ENCODE results near the gene POU2F2. TPM values are rescaled to one million over a fixed set of nuclear protein-coding genes. Genes with fewer than 3 reads are reported as not detected.

Gene POU2F2
- total and polyA plus RNA-seq, 9 of the 15 experiments (the other 6 are each of a cell fraction or from before 2014, with no cell fraction given), result 0.03 to 0.68 (median 0.14) TPM

- 31% methylated on average over 8 of the region's 15 CpGs for WGBS (ENCODE audit: insufficient coverage, low coverage, missing lambda C conversion rate)
- H2AFZ ChIP-seq (ENCODE audit: low read depth, low read length), result no peak overlapping the region
- BruUV-seq (replicated peaks), result no TSS peak
- POLR2A ChIA-PET, result interaction anchor here (0.6 to 1.1 kb wide), 3 partner anchors 15 to 312 kb away, joined by 3 to 5 read pairs (median 3); no protein-coding TSS in a partner anchor
- no peak overlapping the region for H3K4me2 ChIP-seq (ENCODE audit: insufficient read depth, low read length)
- H3K36me3 ChIP-seq (ENCODE audit: control insufficient read depth, insufficient read depth, low read length), result no peaks in the 10 kb centered on the region
- H4K20me1 ChIP-seq (replicated peaks; ENCODE audit: control insufficient read depth, insufficient read depth, low read length), result no peaks in the 10 kb centered on the region
- intact Hi-C loops (cut with micrococcal nuclease), result no loop called here
- H3K9me3 ChIP-seq (replicated peaks; ENCODE audit: control insufficient read depth, insufficient read depth, low read depth, low read length), result no peaks in the 10 kb centered on the region
- no peak overlapping the region for H3K9ac ChIP-seq (ENCODE audit: insufficient read depth in 1 of 2, low read depth in 2 of 2, low read length in 2 of 2)
- peaks cover 4 to 18% of the 10 kb centered on the region in 2 experiments; a peak in 4 of 5 replicates for H3K27me3 ChIP-seq (ENCODE audit: control insufficient read depth in 2 of 2, insufficient read depth in 2 of 2, low read length in 2 of 2)
- no peak for FAIRE-seq
- H3K79me2 ChIP-seq (ENCODE audit: control insufficient read depth, insufficient read depth, low read length), result no peaks in the 10 kb centered on the region
- CTCF ChIA-PET (ENCODE audit: low intra/inter-chr PET ratio), result interaction anchor here (0.6 kb wide), 1 partner anchor 511 kb away, joined by 3 read pairs; no protein-coding TSS in a partner anchor
- DNase-seq (ENCODE audit: extremely low read depth in 1 of 4, low spot score in 3 of 4), result no peak
- in situ Hi-C loops (cut with MboI), result no loop called here
- no peak overlapping the region for H3K4me3 ChIP-seq
- TF ChIP-seq XRCC5 (IDR thresholded peaks at IDR 0.05; ENCODE audit: low read depth, low read length), result no peak
- TF ChIP-seq KDM1A (IDR thresholded peaks at IDR 0.05), result peak; percentile 42 to 52; a peak in 3 of 4 replicates
- no peak for TF ChIP-seq LEF1 (IDR thresholded peaks at IDR 0.05)
- ATAC-seq, result no peak
- no peaks in the 10 kb centered on the region for H3K9me1 ChIP-seq (ENCODE audit: control insufficient read depth, insufficient read depth, low read length)
- H3K27ac ChIP-seq (ENCODE audit: extremely low read depth, low read depth, low read length), result no peak overlapping the region
- peaks cover 0 to 27% of the 10 kb centered on the region in 2 experiments; a peak in 4 of 5 replicates for H3K4me1 ChIP-seq (replicated peaks in 1 of 2; ENCODE audit: control insufficient read depth in 2 of 2, insufficient read depth in 2 of 2, low read length in 2 of 2)
Measured at GRCh38 chr19:42096255-42096837, 35.9 kb downstream of the POU2F2 start.

DNA sequence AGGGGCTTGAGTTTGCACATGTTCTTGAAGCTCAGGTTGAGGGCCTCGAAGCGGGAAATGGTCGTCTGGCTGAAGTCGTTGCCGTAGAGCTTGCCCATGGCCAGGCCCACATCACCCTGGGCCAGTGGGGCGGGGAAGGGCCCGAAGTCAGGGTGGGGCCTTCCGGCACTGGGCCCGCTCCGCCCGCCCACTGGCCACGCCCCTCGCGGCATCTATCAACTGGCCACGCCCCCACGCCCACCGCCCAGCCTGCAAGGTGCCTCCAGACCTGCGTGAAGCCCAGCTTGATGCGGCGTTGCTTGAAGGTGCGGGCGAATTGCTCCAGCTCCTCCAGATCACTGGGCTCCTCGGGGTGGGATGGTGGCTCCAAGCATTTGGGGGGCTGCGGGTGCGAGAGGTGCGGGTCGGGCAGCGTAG, 36.4 kb downstream of the POU2F2 start:
- no peak overlapping the region for H3K27ac ChIP-seq (ENCODE audit: extremely low read depth, low read depth, low read length)
- DNase-seq (ENCODE audit: extremely low read depth in 1 of 4, low spot score in 3 of 4) (peak; percentile 37 to 87 (median 72)), ATAC-seq (peak; percentile 87), FAIRE-seq (no peak)
- ChIA-PET POLR2A (interaction anchor here (0.6 to 1.0 kb wide), 2 partner anchors 27 to 313 kb away, joined by 3 to 5 read pairs; no protein-coding TSS in a partner anchor), CTCF (ENCODE audit: low intra/inter-chr PET ratio) (no interaction called here)
- peaks cover 2 to 18% of the 10 kb centered on the region in 2 experiments; a peak in 3 of 5 replicates for H3K27me3 ChIP-seq (ENCODE audit: control insufficient read depth in 2 of 2, insufficient read depth in 2 of 2, low read length in 2 of 2)
- H3K36me3 ChIP-seq (ENCODE audit: control insufficient read depth, insufficient read depth, low read length), result no peaks in the 10 kb centered on the region
- no TSS peak for BruUV-seq (replicated peaks)
- intact Hi-C loops (cut with micrococcal nuclease) (no loop called here), in situ Hi-C loops (cut with MboI) (no loop called here)
- WGBS (ENCODE audit: insufficient coverage, low coverage, missing lambda C conversion rate), result 29% methylated on average over 13 of the region's 28 CpGs
- no peak overlapping the region; a peak in 1 of 4 replicates for H3K9ac ChIP-seq (ENCODE audit: insufficient read depth in 1 of 2, low read depth in 2 of 2, low read length in 2 of 2)
- H3K79me2 ChIP-seq (ENCODE audit: control insufficient read depth, insufficient read depth, low read length), result no peaks in the 10 kb centered on the region
- H3K9me3 ChIP-seq (replicated peaks; ENCODE audit: control insufficient read depth, insufficient read depth, low read depth, low read length), result no peaks in the 10 kb centered on the region
- H4K20me1 ChIP-seq (replicated peaks; ENCODE audit: control insufficient read depth, insufficient read depth, low read length), result no peaks in the 10 kb centered on the region
- 0 out of 2 replicates have a peak overlapping the region, but pooled peaks have one; percentile 66 for H2AFZ ChIP-seq (ENCODE audit: low read depth, low read length)
- H3K9me1 ChIP-seq (ENCODE audit: control insufficient read depth, insufficient read depth, low read length), result no peaks in the 10 kb centered on the region
- peaks cover 0 to 30% of the 10 kb centered on the region in 2 experiments; a peak in 4 of 5 replicates for H3K4me1 ChIP-seq (replicated peaks in 1 of 2; ENCODE audit: control insufficient read depth in 2 of 2, insufficient read depth in 2 of 2, low read length in 2 of 2)
- no peak overlapping the region for H3K4me2 ChIP-seq (ENCODE audit: insufficient read depth, low read length)
- no peak overlapping the region for H3K4me3 ChIP-seq
- TF ChIP-seq ATF4 (CRISPR knock-in tag; IDR thresholded peaks at IDR 0.05), result no peak
- TF ChIP-seq RBM34 (IDR thresholded peaks at IDR 0.05; ENCODE audit: borderline replicate concordance, insufficient read depth, low read length), result no peak
- TF ChIP-seq MEF2D (tag; conservative IDR thresholded peaks at IDR 0.05; ENCODE audit: low read depth), result no peak
- TF ChIP-seq NBN (IDR thresholded peaks at IDR 0.05; ENCODE audit: low read depth), result no peak
- TF ChIP-seq SAP30 (IDR thresholded peaks at IDR 0.05; ENCODE audit: borderline replicate concordance, insufficient read depth, low read depth, low read length, poor library complexity, severe bottlenecking), result no peak

Measured in K562 (cell line).